GM18505 (cell line): ENCODE measurements around the gene VDR.

Source experiments
- ATAC-seq: cut with Tn5 transposase; IDR thresholded peaks from one replicate; pipeline ENCODE4 v1.9.1; 2021; ENCODE audit not compliant: unreplicated experiment
- POLR2A ChIP-seq: IDR thresholded peaks from 4 replicates; pipeline ENCODE4 v1.6.1; 2011; ENCODE audit warnings: borderline replicate concordance; ENCODE audit not compliant: insufficient read depth, insufficient read length; ENCODE audit errors: extremely low read depth

Gene VDR

DNA sequence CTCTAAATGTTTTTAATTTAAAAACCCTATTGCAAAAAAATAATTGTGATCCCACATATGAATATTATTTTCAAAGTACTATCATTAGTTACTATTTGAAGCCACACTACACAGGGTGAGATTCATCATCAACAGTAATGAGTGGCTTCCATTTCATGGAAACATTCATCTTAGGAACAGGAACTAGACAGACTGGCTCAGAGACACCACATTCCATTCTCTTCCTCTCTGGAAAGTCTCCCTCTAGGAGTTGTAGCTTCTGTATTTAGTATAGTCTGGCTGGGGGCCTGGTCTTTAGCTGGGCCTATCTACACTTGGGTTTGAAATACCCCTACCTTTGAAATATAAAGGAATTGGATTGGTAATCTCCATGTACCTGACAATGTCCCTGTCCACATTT is 6.2 kb upstream of the VDR start:
- ATAC-seq = no peak
- no peak for TF ChIP-seq POLR2A

DNA sequence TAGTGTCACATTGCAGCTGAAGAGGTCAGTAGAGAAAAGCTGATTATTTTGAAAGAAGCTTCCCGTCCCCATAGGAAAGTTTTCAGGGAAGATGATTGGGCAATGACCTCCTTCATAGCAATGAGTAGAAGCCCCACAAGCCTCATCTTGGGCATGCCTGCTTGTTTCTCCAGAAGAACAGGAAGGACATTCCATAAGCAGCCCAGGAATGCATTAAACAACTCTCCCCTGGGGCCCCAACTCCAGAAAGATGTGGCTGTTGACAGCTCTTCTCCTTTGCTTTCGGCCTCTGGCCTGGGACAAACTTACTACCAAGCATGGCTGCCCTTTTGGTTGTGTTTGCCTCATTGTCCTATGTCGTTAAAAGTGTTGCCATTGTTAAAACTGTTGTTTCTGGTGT is 5.7 kb upstream of the VDR start:
- no peak for ATAC-seq
- TF ChIP-seq POLR2A = no peak

DNA sequence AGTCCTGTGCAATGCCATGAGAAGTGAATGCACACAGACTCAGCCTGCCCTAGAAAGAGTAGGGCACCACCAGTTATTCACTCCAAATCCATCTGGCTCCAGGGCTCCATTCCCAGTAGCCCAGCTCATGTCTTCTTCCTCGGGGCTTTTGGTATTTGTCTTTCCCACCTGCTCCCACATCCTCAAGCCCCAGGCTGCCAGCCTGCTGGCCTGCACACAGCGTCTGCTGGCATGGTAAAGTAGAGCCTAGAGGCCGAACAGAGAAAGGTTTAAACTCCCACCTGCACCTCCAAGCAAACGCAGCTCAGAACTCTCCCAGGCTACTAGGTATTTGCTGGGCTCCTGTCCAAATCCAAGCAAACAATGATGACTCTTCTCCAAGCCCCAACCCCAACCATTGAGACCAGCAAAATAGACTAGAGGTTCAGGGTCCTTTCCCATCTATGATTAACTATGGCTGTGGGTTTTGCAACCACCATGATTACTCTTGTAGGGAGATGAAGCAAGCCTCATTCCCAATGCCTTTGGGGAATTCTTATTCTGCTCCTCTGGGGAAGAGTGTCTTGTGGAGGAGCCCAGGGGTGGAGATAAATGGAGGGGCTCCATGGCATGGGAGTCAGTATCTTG is 5.2 kb upstream of the VDR start:
- no peak for TF ChIP-seq POLR2A
- no peak for ATAC-seq

DNA sequence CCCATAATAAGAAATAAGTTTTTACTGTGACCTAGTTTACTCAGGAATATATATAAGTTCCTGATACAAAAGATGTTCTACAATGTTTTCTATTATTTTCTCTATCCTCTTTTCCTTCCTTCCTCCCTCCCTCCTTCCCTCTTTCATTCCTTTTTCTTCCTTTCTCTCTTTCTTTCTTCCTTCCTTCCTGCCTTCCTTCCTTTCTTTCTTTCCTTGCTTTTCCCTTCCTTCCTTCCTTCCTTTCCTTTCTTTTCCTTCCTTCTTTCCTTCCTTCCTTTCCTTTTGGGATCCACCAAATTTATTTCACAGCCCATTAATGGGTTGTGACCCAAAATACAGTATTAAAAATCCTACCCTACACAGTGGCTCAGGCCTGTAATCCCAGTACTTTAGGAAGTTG is 3.9 kb upstream of the VDR start:
- TF ChIP-seq POLR2A = no peak

GRCh38 chr12:47907851-47908454 is 3.2 kb upstream of the VDR start:
- TF ChIP-seq POLR2A = no peak
- ATAC-seq = no peak

More for the DNA sequence above, 3.9 kb upstream of the VDR start:
- ATAC-seq = no peak

- TF ChIP-seq POLR2A = no peak
- ATAC-seq = no peak
These were observed 674 bp downstream of the VDR start for GRCh38 chr12:47903927-47904712.

DNA sequence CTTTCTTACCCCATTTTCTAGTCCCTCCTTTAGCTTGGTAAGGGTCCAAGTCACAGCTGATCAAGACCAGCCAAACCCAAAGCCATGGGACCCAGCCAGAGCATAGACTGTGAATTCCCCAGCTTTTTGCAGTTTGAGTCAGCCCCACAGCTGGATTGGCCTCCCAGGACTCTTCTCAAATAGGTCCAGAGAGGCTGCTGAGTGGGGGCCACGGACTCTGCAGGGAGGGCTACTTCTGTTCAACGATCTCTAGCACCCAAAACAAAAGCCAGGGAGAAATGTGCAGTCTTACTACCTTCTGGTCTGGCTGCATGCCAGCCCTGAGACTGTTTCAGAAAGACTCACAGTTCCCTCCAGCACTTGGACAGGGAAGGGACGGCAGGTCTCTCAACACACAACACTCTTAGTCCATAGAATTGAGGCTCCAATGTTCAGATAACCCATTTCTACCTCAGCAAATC is 1.6 kb downstream of the VDR start:
- no peak for ATAC-seq
- TF ChIP-seq POLR2A = no peak

- TF ChIP-seq POLR2A = no peak
- ATAC-seq = no peak
These were observed 2.6 kb downstream of the VDR start for GRCh38 chr12:47902131-47902639.

- no peak for ATAC-seq
- TF ChIP-seq POLR2A = no peak
These were observed 3.1 kb downstream of the VDR start for GRCh38 chr12:47901718-47902093.

GRCh38 chr12:47901063-47901717 is 3.6 kb downstream of the VDR start:
- no peak for TF ChIP-seq POLR2A
- no peak for ATAC-seq

GRCh38 chr12:47900131-47901062 is 4.4 kb downstream of the VDR start:
- no peak for TF ChIP-seq POLR2A
- ATAC-seq = peak; percentile 42

- TF ChIP-seq POLR2A = no peak
- no peak for ATAC-seq
These were observed 5.3 kb downstream of the VDR start for GRCh38 chr12:47899466-47899865.
